ENCODE data around the gene AOPEP. TPM values are rescaled to one million over a fixed set of nuclear protein-coding genes. Genes with fewer than 3 reads are reported as not detected.

AOPEP gene
- total and polyA plus RNA-seq, 11 donors, result 105 to 310 (median 185) TPM

GRCh38 chr9:94867281-94867841, 140.9 kb downstream of the AOPEP start:
- no peaks in the 10 kb centered on the region for H3K36me3 ChIP-seq
- DNase-seq (peak in 4 of 5 donors; percentile 73 to 84 (median 76)), ATAC-seq (peak; percentile 76 to 87 (median 84))
- H3K4me1 ChIP-seq, result peaks cover 10 to 83% (median 63%) of the 10 kb centered on the region in 12 donors
- H3K27ac ChIP-seq, result peak overlapping the region; percentile 70 to 98 (median 88)
- peak overlapping the region in 6 of 12 donors; percentile 2 to 22 (median 7) for H3K4me3 ChIP-seq
- H3K9me3 ChIP-seq, result no peaks in the 10 kb centered on the region
- intact Hi-C loops (cut with DNase I), result loop anchor here in 7 of 10 donors (2.0 to 10.0 kb wide), 9 partner anchors 53 to 140 kb away; no protein-coding TSS in a partner anchor
- H3K27me3 ChIP-seq, result no peaks in the 10 kb centered on the region
- peak in 1 of 2 donors; percentile 45 for TF ChIP-seq POLR2A (IDR thresholded peaks at IDR 0.05)
- TF ChIP-seq CTCF (IDR thresholded peaks at IDR 0.05), result no peak
- 6 to 18% (median 10%) methylated on average over 8 of the region's 8 CpGs for WGBS, 4 donors

GRCh38 chr9:94867842-94868312, 141.4 kb downstream of the AOPEP start:
- H3K36me3 ChIP-seq, result no peaks in the 10 kb centered on the region
- H3K27ac ChIP-seq, result peak overlapping the region; percentile 70 to 98 (median 88)
- peaks cover 10 to 88% (median 66%) of the 10 kb centered on the region in 12 donors for H3K4me1 ChIP-seq
- TF ChIP-seq POLR2A (IDR thresholded peaks at IDR 0.05) (no peak), CTCF (IDR thresholded peaks at IDR 0.05) (no peak)
- no peaks in the 10 kb centered on the region for H3K27me3 ChIP-seq
- WGBS, 4 donors, result 17 to 34% (median 23%) methylated on average over 4 of the region's 4 CpGs
- no peaks in the 10 kb centered on the region for H3K9me3 ChIP-seq
- intact Hi-C loops (cut with DNase I), result loop anchor here in 8 of 10 donors (2.0 to 10.0 kb wide), 10 partner anchors 53 to 139 kb away; no protein-coding TSS in a partner anchor
- ATAC-seq (no peak), DNase-seq (no peak)
- peak overlapping the region in 1 of 12 donors; percentile 2 for H3K4me3 ChIP-seq

GRCh38 chr9:94868464-94868863, 142.0 kb downstream of the AOPEP start:
- H3K4me1 ChIP-seq, result peaks cover 10 to 94% (median 72%) of the 10 kb centered on the region in 12 donors
- 82 to 92% (median 88%) methylated on average over 2 of the region's 2 CpGs for WGBS, 4 donors
- DNase-seq (no peak), ATAC-seq (no peak)
- H3K4me3 ChIP-seq, result no peak overlapping the region
- TF ChIP-seq CTCF (IDR thresholded peaks at IDR 0.05) (no peak), POLR2A (IDR thresholded peaks at IDR 0.05) (no peak)
- H3K27ac ChIP-seq, result peak overlapping the region in 11 of 12 donors; percentile 70 to 98 (median 89)
- H3K9me3 ChIP-seq, result no peaks in the 10 kb centered on the region
- intact Hi-C loops (cut with DNase I), result loop anchor here in 8 of 10 donors (2.0 to 10.0 kb wide), 9 partner anchors 54 to 139 kb away; no protein-coding TSS in a partner anchor
- H3K27me3 ChIP-seq, result no peaks in the 10 kb centered on the region
- H3K36me3 ChIP-seq, result no peaks in the 10 kb centered on the region

GRCh38 chr9:94869415-94869843, 142.9 kb downstream of the AOPEP start:
- no peaks in the 10 kb centered on the region for H3K9me3 ChIP-seq
- 48 to 67% (median 59%) methylated on average over 4 of the region's 4 CpGs for WGBS, 4 donors
- H3K4me1 ChIP-seq, result peaks cover 8 to 96% (median 75%) of the 10 kb centered on the region in 12 donors
- no peaks in the 10 kb centered on the region for H3K27me3 ChIP-seq
- DNase-seq (no peak), ATAC-seq (no peak)
- H3K4me3 ChIP-seq, result no peak overlapping the region
- TF ChIP-seq CTCF (IDR thresholded peaks at IDR 0.05), result no peak
- no peak for TF ChIP-seq POLR2A (IDR thresholded peaks at IDR 0.05)
- no peaks in the 10 kb centered on the region for H3K36me3 ChIP-seq
- H3K27ac ChIP-seq, result peak overlapping the region in 11 of 12 donors; percentile 42 to 98 (median 88)
- intact Hi-C loops (cut with DNase I), result loop anchor here in 8 of 10 donors (2.0 to 10.0 kb wide), 9 partner anchors 55 to 138 kb away; no protein-coding TSS in a partner anchor

Data from heart left ventricle (tissue), 16 donors.